Globus pallidus (tissue), 1 donor: ENCODE measurements around the gene NAGS.
A peak's percentile ranks its signal among the peaks of the same experiment; 100 is the strongest.
"Not testable (repeated sequence)": the region's sequence is repeated elsewhere in the genome, so short reads cannot be mapped to it uniquely, and the experiment has no call there.

Source experiments
- DNase-seq: peaks from one replicate; pipeline ENCODE4 v3.0.0-alpha.2; 2015; ENCODE audit warnings: low spot score

NAGS gene

DNA sequence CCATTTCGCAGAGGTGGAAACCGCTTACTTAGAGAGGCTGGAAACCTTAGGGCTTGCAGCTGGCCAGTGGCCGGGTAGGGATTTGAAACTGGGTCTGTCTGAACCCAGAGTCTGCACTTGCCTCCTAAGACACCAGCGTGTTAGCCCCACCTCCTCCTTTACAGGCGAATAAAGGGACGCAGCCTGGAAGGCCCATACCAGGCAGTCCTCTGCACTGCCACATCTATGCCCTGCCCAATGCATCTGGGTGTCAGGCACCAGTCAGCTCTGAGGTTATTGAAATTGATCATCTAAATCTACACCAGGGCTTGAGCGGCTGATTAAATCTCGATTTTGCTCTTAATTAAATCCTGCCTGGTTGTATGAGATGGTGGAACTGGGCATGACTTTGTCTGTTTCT, 19.9 kb upstream of the NAGS start:
- DNase-seq = no peak

DNA sequence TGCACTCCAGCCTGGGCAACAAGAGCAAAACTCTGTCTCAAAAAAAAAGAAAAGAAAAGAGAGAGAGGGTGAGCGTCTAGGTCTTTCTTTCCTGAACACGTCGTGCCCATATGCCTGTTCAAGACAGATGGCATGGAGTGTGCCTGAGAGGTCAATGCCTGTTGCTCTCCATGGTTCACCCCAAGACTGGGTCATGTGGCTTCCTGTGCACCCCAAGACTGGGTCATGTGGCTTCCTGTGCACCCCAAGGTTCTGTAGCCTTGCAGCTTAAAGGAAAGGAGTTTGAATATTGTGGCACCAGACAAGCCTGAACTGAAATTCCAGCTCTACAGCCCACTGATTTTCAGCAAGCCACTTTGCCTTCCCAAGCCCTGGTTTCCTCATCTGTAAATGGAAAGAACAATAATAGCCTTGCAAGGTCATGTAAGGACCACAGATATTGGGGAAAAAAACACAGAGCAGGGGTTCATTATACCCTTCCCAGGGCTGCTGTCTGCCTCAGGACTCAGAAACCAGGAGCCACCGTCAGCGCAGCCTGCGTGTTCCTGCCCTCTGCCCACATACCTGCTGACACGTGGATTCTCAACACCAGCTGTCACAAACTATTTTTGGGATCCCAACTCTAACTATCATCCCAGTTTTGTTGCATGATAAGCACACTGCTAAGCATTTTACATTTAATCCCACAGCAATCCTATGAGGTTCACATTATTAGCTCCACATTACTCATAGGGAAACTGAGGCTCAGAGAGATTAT, 18.0 kb upstream of the NAGS start:
- no peak for DNase-seq

DNA sequence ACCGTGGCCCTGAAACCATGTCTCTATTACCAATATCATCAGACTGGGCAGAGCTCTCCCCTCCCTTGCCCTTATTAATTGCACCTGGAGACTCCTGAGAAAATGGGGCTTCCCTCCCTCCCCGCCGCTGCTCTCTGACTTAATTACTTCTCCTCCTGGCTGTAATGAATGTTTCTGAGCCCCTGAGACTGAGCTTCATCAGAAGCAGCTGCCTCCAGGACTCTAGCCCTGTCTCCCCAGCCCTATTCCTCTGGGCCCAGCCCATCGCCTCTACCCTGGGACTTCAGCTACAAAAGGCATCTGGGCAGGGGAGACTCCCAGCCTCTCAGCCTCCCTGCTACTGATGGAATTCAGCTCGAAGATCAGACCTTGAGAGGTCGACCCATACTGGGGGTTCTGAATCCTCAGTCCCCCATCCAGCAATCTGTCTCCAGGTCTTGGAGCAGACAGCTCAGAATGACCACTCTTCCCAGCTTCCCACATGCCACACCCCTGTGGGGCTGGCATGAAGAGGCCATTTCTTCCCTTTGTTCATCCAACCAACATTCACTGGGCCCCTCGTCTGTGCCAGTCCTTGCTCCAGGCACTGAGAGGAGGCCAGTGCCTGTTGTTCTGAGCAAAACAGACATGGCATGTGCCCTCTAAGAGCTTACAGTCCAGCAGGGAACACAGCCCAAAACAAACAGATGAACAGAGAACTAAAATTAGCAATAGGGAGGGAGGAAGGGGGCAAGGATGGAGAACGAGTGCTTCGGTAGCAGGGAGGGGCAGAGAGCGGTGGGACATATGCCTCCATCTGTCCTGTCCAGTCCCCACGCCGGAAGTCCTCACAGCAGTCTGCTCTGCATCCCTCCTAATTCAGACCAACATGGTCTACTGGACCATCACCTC, 17.0 kb upstream of the NAGS start:
- DNase-seq = no peak

DNA sequence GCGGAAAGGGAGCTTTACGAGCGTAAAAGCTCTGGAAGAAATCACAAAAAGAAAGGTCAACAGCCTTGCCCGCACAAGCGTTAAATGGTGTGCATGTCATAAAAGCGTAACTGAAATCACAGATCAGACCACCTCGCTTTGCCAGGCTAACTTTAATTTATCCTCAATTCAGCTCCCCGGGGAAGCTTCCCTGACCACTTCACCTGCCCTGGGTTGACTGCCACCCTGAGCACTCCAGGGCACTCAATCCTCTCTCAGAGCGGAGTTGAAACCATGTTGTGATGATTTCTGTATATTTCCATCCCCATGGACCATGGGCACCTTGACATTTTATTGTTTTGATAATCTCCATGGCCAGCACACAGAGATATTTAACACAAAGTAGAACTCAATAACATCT, 16.1 kb upstream of the NAGS start:
- no peak for DNase-seq

DNA sequence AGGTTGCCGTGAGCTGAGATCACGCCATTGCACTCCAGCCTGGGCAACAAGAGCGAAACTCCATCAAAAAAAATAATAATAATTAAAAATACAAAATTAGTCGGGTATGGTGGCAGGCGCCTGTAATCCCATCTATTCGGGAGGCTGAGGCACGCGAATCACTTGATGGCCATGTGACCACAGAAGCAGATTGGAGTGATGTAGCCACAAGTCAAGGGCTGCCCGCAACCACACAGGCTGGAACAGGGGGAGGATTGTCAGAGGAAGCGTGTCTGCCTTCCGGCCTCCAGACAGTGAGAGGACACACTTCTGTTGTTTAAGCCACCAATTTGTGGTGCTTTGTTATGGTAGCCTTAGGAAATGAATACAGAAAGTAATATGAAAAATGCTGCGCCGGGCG, 11.8 kb upstream of the NAGS start:
- DNase-seq = no peak

DNA sequence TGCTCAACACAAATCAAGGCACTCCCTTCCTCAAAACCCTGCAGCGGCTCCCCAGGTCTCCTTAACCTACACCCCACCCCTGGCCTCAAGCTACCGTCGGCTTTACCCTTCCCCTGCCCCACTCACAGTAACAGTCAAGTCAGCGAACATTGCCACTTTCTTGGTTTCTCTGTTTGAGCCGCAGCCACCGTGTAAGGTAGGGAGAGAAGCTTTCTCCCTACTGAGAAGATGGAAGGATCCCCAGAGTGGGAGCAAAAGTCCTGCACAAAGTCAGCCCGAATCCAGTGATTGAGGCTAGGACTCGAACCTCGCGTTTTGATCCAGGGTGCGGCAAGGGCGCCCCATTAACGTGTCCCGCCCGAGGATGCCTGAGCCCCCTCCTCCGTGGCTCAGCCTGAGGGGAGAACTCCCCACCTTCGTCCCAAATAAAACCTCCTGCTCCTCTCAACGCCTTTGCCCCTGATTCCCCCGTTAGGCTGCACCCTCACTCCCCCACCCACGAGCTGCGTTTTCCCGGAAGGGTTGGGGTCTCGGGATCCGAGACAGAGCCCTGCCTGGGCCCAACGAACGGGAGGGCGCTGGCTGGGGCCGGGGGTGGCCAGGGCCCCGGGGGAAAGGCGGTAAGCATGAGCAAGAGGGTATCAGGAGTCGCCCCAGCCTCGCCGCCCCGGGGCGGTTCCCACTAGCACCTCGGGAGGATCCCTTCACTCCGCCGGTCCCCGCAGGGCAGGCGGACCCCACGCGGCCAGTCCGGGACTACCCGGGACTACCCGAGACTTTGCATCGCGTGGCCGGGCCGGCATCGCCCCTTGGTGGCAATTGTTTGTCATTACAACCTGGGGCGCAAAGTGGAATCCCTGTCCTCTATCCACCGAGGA, 9.9 kb upstream of the NAGS start:
- peak; percentile 39 for DNase-seq

DNA sequence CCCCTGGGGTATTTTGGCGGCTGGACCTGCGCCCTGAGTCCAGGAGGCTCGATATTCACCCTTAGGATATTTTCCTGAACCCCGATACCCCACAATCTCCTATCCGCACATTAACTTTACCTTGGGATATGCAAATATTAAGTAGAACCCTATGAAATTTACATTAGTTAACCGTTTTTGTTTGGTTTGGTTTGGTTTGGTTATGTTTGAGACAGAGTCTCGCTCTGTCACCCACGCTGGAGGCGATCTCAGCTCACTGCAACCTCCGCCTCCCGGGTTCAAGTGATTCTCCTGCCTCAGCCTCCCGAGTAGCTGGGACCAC, 9.3 kb upstream of the NAGS start:
- DNase-seq = no peak

DNA sequence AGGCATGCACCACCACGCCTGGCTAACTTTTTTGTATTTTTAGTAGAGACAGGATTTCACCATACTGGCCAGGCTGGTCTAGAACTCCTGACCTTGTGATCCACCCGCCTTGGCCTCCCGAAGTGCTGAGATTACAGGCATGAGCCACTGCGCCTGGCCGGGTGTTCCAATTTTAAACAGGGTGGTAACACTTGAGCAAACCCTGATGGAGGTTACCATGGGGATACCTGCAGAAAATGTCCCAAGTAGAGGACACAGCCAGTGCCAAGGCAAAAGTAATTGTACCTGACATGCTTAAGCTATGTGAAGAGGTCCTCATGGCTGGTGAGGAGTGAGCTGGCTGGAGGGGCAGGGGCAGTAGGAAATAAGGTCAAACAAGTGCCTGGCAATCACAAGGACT, 7.2 kb upstream of the NAGS start:
- not testable (repeated sequence) for DNase-seq

DNA sequence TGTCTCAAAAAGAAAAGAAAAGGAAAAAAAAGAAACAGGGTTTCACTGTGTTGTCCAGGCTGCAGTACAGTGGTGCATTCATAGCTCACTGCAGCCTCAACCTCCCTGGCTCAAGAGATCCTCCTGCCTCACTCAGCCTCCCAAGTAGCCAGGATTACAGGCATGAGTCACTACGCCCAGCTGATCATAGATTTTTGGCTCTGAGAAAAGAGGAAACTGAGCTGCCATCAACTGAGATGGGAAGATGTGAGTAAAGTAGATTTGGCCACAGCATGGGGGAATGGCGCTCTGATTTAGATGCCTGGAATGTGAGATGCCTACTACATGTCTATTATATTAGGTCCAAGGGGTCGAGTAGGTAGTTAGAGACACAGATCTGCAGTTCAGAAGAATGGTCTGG, 5.9 kb upstream of the NAGS start:
- no peak for DNase-seq

DNA sequence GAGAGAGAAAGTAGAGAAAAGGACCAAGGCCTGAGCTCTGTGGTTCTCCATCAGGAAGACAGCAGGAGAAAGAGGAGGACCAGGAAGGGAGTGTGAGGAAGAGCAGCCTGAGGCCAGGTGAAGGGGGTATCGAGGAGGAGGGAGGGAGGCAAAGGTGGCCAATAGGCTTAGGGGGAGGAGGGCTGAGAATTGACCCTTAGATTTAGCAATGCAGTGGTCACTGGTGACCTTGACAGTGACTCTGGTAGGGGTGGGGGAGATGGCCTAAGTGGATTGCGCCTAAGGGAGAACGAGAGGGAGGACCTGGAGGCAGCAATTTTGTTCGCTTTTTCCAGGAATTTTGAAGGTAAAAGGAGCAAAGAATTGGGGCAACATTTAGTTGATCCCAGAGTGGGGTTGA, 5.4 kb upstream of the NAGS start:
- DNase-seq = no peak

DNA sequence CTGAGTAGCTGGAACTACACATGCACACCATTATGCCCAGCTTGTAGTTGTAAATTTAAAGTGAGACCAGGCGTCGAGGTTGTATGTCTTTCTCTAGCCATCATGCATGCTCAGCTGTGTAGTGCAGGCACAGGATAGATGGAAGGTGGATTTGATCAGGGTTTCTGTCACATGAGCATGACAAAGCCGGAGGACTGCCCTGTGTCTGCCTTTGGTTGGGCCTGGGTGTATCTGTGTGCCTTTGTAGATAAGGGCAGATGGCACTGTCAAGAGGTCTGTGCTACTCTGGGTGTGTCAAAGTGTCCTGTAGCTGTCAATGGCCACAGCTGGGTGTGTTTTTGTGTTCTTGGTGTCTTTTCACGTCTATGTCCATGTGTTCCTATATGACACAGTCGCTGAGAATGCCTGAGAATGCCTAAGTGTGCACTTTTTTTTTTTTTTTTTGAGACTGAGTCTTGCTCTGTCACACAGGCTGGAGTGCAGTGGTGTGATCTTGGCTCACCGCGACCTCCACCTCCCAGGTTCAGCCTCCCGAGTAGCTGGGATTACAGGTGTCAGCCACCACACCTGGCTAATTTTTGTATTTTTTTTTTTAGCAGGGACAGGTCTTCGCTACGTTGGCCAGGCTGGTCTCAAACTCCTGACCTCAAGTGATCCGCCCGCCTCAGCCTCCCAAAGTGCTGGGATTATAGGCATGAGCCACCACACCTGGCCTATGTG, 4.1 kb upstream of the NAGS start:
- no peak for DNase-seq

DNA sequence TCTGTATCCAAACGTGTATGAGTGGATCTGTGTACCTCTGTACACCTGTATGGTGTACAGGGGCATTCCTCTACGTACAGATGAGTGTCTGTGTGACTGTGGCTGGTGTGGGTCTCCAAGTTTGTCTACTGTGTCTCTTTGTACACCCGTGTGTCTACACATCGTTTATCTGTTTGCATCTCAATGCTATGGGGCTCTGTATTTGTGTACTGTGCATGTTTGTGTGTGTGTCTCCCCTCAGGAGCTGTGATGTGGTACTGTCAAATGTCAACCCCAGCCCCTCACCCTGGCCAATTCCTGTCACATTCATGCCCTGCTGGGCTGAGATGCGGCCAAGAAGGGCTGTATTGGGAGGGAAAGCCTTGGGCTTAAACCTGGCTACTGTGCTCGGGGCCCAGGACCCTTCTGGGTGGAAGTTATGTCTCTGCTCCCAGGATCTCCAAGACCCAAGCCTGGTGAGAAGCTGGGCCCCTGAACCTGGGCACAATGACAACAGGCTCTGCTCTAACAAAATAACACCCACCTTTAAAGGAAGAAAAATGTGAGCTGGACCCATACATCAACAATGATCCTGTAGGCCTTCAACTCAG, 3.5 kb upstream of the NAGS start:
- DNase-seq = no peak

DNA sequence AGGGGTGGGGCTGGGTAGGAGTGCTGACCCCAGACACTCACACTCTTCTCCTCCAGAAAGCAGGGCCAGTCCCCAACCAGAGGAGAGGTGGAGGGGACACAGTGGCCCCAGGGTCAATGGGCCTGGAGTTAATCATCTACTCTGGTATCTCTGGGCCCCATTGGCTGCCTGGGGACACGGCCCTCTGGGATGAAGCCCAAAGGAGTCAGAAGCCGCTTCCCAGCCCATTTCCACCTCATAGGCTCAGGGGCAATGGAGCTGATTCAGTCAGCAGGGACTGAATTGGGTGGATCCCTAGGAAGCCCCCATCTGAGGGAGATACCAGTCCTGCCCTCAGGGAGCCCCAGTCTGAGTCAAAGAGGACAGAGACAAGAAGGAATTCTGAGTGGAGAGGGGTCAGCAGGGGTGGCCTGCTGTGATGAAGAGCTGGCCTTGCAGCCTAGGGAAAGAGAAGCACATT, 2.9 kb upstream of the NAGS start:
- DNase-seq = no peak

DNA sequence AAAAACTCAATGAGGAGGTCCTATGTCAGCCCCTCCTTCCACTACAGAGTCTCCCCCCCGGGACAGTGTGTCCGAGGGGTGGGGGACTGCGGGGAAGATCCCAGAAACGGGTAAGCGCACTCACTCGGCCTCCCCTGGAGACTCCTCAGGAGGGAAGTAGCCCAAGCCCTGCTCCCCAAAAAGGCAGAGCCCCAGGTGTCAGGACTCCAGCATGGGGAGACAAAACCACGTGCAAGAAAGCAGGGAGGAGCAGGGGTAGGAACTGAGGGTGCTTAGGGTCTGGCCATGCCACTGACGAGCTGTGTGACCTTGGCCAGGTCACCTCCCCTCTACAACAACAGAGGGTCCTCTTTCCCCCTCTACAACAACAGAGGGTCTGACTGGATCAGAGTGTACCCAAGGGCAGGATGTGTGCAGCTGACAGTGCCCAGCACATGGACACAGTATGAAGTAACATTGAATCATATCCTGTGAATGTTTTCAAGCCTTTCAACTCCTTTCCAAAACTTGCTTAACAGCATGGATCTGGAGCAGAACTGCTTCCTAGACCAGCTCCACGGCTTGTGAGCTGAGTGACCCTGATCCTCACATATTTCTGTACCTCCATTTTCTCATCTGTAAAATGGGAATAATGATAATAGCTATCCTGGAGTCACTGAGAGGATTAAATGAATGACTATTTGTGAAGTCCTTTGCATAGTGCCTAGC, 2.1 kb upstream of the NAGS start:
- DNase-seq = no peak

DNA sequence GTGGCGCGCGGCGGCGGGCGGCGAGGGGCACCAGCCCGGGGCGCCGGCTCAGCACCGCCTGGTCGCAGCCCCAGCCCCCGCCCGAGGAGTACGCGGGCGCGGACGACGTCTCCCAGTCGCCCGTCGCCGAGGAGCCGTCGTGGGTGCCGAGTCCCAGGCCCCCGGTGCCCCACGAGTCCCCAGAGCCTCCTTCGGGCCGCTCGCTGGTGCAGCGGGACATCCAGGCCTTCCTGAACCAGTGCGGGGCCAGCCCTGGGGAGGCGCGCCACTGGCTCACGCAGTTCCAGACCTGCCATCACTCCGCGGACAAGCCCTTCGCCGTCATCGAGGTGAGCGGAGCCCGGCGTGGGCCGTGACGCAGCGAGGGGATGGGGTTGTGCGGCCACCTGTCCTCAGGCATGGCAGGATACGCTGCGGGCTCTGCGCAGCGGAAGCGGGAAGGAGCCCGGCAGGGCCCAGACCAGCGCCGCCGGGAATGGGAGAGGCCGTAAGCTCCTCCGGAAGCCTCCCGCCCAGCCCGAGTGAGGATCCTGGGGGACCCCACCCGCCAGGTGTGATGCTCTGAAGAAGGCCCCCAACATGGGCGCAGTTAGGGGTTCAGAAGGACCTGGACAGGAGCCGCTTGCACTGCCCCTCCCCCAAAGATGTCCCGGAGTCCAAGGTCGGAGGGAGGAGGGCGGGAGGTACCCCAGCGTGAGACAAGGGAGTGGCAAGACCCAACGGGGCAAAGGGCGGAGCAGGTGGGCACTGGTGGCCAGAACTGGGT, 522 bp downstream of the NAGS start:
- DNase-seq = no peak

DNA sequence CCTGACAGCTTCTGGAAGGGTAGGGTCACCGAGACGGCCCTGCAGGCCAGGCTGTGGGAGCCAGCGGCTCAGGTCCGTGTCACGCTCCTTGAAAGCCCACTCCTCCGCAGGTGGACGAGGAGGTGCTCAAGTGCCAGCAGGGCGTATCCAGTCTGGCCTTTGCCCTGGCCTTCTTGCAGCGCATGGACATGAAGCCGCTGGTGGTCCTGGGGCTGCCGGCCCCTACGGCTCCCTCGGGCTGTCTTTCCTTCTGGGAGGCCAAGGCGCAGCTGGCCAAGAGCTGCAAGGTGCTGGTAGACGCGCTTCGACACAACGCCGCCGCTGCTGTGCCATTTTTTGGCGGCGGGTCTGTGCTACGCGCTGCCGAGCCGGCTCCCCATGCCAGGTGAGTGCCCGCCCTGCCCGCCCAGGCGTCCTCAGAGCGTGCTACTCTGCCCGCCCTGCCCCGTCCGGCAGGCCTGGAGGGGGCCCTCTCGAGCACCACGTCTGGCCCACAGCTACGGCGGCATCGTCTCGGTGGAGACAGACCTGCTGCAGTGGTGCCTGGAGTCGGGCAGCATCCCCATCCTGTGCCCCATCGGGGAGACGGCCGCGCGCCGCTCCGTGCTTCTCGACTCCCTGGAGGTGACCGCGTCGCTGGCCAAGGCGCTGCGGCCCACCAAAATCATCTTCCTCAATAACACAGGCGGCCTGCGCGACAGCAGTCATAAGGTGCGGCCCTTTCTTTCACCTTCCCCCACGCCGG, 1.3 kb downstream of the NAGS start:
- no peak for DNase-seq

DNA sequence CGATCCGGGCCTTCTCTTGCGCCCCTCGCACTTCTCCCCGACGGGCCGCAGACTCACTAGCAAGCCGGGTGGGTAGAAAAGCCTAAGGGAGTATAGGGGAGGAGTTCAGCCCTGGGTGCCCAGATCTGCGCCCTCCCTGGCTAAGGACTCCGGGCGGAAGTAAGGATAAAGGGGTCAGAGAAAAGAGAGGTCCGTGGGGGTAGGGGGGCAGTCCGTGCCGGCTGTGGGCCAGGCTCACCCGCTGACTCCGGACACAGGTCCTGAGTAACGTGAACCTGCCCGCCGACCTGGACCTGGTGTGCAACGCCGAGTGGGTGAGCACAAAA, 1.8 kb downstream of the NAGS start:
- no peak for DNase-seq

DNA sequence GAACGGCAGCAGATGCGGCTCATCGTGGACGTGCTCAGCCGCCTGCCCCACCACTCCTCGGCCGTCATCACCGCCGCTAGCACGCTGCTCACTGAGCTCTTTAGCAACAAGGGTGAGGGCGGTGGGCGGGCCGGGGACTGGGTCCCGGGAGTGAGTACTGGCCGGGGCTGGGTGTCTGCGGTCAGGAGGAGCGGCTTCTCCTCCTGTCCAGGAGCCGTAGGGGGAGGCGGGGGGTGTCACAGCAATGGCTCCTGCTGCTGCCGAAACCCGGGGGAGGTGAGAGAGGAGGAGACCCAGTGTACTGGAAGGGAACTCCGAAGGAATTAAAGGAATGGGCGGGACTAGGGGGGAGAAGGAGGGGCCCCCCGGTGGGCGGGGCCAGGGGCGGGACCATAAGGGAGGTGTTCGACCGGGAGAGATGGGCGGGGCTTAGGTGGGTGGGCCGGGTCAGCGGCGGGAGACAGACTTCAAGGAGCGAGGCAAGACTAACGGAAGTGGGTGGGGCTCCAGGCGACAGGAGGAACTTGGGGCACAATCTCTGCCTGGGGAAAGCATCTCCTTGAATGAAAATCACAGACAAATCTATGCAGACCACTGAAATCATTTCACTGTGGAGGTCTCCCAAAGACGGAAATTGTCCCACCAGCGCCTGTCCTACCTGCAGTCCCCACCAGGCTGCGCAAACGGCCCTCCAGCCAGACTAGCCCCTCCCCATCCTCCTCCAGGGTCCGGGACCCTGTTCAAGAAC, 2.4 kb downstream of the NAGS start:
- DNase-seq = peak; percentile 59
